NB4 (cell line): ENCODE results near the gene HSPB8.

ENCODE experiments used
- POLR2A ChIP-seq: IDR thresholded peaks from 2 replicates; pipeline ENCODE4 v1.6.1; 2011; ENCODE audit warnings: mild to moderate bottlenecking; ENCODE audit not compliant: insufficient read length; ENCODE audit errors: extremely low read depth
- TF ChIP-seq, protein P1 (sequence below): IDR thresholded peaks from one replicate; pipeline ENCODE4 v1.5.1; 2012; ENCODE audit warnings: low read depth, low read length

DNA sequence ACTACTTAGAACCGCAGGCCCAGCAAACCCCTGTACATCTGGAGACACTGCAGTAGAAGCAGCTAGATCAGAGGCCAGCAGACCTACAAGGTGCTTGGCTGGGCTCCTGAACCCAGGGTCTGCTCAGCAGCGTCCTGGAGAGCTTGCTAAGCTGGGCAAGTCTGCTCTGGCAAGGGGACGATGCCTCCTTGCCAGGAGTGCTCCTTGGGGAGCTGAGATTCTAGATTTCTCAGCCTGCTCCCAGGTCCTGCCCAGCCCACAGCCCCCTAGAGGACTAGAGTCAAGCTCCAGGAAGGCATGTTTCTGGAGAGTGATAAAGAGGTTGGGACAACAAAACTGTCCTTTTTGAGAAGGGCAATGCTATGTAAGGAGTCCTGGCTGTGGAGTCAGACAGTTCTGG, 60.3 kb downstream of the HSPB8 start:
- TF ChIP-seq, protein P1, sequence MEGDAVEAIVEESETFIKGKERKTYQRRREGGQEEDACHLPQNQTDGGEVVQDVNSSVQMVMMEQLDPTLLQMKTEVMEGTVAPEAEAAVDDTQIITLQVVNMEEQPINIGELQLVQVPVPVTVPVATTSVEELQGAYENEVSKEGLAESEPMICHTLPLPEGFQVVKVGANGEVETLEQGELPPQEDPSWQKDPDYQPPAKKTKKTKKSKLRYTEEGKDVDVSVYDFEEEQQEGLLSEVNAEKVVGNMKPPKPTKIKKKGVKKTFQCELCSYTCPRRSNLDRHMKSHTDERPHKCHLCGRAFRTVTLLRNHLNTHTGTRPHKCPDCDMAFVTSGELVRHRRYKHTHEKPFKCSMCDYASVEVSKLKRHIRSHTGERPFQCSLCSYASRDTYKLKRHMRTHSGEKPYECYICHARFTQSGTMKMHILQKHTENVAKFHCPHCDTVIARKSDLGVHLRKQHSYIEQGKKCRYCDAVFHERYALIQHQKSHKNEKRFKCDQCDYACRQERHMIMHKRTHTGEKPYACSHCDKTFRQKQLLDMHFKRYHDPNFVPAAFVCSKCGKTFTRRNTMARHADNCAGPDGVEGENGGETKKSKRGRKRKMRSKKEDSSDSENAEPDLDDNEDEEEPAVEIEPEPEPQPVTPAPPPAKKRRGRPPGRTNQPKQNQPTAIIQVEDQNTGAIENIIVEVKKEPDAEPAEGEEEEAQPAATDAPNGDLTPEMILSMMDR = no peak
- TF ChIP-seq POLR2A = no peak
